Thymus (tissue), 11 donors: ENCODE results near the gene UBP1. TPM values are rescaled to one million over a fixed set of nuclear protein-coding genes. Genes with fewer than 3 reads are reported as not detected.
"Not testable (repeated sequence)": the region's sequence is repeated elsewhere in the genome, so short reads cannot be mapped to it uniquely, and the experiment has no call there.

Experiments
- DNase-seq, 9 donors: peaks; one replicate each; pipeline ENCODE4 v3.0.0-alpha.2; 2013; ENCODE audit warnings: low spot score in 9 of 9, low read depth in 6 of 9, missing footprints in 1 of 9
- H3K27ac ChIP-seq, 2 donors: one replicate each; pipeline ENCODE4 v1.5.1; 2013; ENCODE audit warnings: control low read depth in 1 of 2, low read depth in 1 of 2, low read length in 1 of 2, mild to moderate bottlenecking in 1 of 2, moderate library complexity in 1 of 2
- H3K27me3 ChIP-seq, 2 donors: one replicate each; pipeline ENCODE4 v1.5.1; 2013; ENCODE audit warnings: low read length in 1 of 2; ENCODE audit not compliant: control insufficient read depth in 2 of 2, insufficient read depth in 1 of 2
- H3K36me3 ChIP-seq, 2 donors: one replicate each; pipeline ENCODE4 v1.5.1; 2013; ENCODE audit warnings: low read length in 1 of 2, mild to moderate bottlenecking in 1 of 2, moderate library complexity in 1 of 2; ENCODE audit not compliant: control insufficient read depth in 2 of 2, insufficient read depth in 2 of 2
- H3K4me1 ChIP-seq, 2 donors: one replicate each; pipeline ENCODE4 v1.5.1; 2013; ENCODE audit warnings: low read length in 2 of 2; ENCODE audit not compliant: control insufficient read depth in 2 of 2, insufficient read depth in 2 of 2
- H3K4me3 ChIP-seq, 2 donors: one replicate each; pipeline ENCODE4 v1.5.1; 2013; ENCODE audit warnings: low read length in 2 of 2, control low read depth in 1 of 2, mild to moderate bottlenecking in 1 of 2
- H3K9me3 ChIP-seq, 2 donors: one replicate each; pipeline ENCODE4 v1.5.1; 2013; ENCODE audit warnings: low read length in 1 of 2, mild to moderate bottlenecking in 1 of 2; ENCODE audit not compliant: control insufficient read depth in 2 of 2, insufficient read depth in 1 of 2
- WGBS: extraction: QIAGEN DNeasy Blood & Tissue Kit; methylation state at CpG from one replicate; pipeline ENCODE4 v1.1.7; 2013; 5-methylcytosine and 5-hydroxymethylcytosine counted together
- polyA plus RNA-seq: library from polyadenylated mRNA; stranded (reverse); fragments of 200-250 nt; gene quantifications from one replicate; pipeline ENCODE4 v1.2.3, GENCODE V29; 2013
- total RNA-seq: library from RNA; stranded (reverse); fragments of 120-200 nt; gene quantifications from one replicate; pipeline ENCODE4 v1.2.4, GENCODE V29; 2013
- donor health status: healthy.

UBP1 gene
- total and polyA plus RNA-seq, 2 donors: 38.2 to 72.3 TPM

DNA sequence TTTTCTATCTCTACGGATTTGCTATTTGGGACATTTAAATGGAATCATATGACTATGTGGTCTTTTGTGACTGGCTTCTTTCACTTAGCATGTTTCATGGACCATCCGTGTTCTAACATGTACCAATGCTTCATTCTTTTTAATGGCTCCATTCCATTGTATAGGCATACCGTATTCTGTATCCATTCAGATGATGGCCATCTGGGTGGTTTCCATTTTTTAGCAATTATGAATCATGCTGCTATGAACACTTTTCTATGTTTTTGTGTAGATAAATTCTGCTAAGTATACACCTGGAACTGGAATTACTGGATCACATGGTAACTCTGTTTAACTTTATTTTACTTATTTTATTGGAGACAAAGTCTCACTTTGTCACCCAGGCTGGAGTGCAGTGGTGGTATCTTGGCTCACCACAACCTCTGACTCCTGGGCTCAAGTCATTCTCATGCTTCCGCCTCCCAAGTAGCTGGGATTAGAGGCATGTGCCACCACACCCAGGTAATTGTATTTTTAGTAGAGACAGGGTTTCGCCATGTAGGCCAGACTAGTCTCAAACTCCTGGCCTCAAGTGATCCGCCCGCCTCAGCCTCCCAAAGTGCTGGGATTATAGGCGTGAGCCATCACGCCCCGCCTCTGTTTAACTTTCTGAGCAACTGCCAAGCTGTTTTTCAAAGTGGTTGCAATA is 13.4 kb downstream of the UBP1 start:
- no peak overlapping the region for H3K4me3 ChIP-seq
- no peak for DNase-seq
- H3K4me1 ChIP-seq: no peaks in the 10 kb centered on the region
- H3K27me3 ChIP-seq: no peaks in the 10 kb centered on the region
- no peak overlapping the region for H3K27ac ChIP-seq
- H3K36me3 ChIP-seq: peaks cover 7 to 29% of the 10 kb centered on the region in 2 donors
- WGBS: 96% methylated on average over 10 of the region's 10 CpGs
- H3K9me3 ChIP-seq: no peaks in the 10 kb centered on the region

- H3K4me1 ChIP-seq: no peaks in the 10 kb centered on the region
- no peaks in the 10 kb centered on the region for H3K9me3 ChIP-seq
- no peaks in the 10 kb centered on the region for H3K27me3 ChIP-seq
- DNase-seq: no peak
- peaks cover 13 to 35% of the 10 kb centered on the region in 2 donors for H3K36me3 ChIP-seq
- no peak overlapping the region for H3K4me3 ChIP-seq
- H3K27ac ChIP-seq: no peak overlapping the region
- 95% methylated on average over 1 of the region's 1 CpG for WGBS
Measured at GRCh38 chr3:33426068-33426467, 14.1 kb downstream of the UBP1 start.

- DNase-seq: no peak
- no peaks in the 10 kb centered on the region for H3K27me3 ChIP-seq
- peaks cover 13 to 41% of the 10 kb centered on the region in 2 donors for H3K36me3 ChIP-seq
- H3K4me3 ChIP-seq: no peak overlapping the region
- H3K9me3 ChIP-seq: no peaks in the 10 kb centered on the region
- 94% methylated on average over 2 of the region's 2 CpGs for WGBS
- H3K27ac ChIP-seq: no peak overlapping the region
- no peaks in the 10 kb centered on the region for H3K4me1 ChIP-seq
Measured at GRCh38 chr3:33425453-33425852, 14.8 kb downstream of the UBP1 start.

DNA sequence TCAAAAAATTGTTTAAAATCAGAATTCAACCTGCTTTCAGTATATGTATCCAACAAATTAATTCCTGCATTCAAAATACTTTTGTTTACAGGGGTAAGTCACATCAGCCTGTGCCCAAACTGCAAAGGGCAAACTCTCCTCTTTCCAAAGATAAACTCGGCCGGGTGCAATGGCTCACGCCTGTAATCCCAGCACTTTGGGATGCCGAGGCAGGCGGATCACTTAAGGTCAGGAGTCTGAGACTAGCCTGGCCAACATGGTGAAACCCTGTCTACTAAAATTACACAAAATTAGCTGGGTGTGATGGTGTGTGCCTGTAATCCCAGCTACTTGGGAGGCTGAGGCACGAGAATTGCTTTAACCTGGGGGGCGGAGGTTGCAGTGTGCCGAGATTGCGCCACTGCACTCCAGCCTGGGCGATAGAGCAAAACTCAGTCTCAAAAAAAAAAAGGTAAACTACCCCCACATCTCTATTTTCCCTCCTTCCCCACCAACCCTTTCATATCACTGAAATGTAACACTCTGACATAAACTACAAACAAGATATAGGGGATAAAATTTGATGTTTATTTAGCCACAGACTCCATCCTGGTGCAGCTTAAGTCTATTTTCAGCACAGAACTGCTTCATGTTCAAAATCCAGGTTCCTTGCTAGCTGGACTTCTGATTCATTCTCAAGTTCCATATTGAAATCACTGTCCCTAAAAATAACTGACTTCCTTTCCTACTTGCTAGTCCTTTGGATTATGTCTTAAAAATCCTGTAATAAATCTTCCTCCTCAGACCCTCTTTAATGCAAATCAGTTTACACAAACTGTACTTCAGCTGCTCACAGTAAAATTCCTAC is 15.4 kb downstream of the UBP1 start:
- Histone ChIP-seq H3K9me3 (no peaks in the 10 kb centered on the region), H3K4me3 (no peak overlapping the region), H3K27ac (no peak overlapping the region), H3K36me3 (peaks cover 15 to 42% of the 10 kb centered on the region in 2 donors), H3K4me1 (no peaks in the 10 kb centered on the region), H3K27me3 (no peaks in the 10 kb centered on the region)
- 97% methylated on average over 10 of the region's 10 CpGs for WGBS
- DNase-seq: no peak

GRCh38 chr3:33420966-33421365 is 19.2 kb downstream of the UBP1 start:
- Histone ChIP-seq H3K9me3 (no peaks in the 10 kb centered on the region), H3K27me3 (no peaks in the 10 kb centered on the region), H3K36me3 (peaks cover 18 to 56% of the 10 kb centered on the region in 2 donors), H3K4me1 (no peaks in the 10 kb centered on the region), H3K4me3 (no peak overlapping the region), H3K27ac (no peak overlapping the region)
- WGBS: 98% methylated on average over 2 of the region's 2 CpGs
- no peak for DNase-seq

DNA sequence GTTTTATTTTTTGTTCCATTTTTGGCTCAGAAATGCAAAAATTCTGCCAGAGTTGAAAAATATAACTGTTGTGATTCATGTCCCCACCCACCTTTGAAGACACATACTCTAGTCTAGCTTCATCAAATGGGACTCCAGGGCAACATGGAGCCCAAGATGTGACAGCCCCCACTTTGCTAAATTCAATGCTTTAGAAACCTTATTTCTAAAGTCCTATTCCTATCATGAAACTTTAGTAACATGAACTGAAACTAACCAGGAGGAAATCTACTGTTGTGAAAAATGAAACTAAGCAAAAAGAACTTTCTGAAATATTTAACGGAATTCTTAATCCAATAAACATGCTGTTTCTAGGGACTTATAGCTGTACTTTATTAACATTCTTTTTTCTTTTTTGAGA is 20.3 kb downstream of the UBP1 start:
- no peaks in the 10 kb centered on the region for H3K27me3 ChIP-seq
- H3K4me3 ChIP-seq: no peak overlapping the region
- no peaks in the 10 kb centered on the region for H3K9me3 ChIP-seq
- 98% methylated on average over 1 of the region's 1 CpG for WGBS
- peaks cover 21 to 60% of the 10 kb centered on the region in 2 donors for H3K36me3 ChIP-seq
- no peak for DNase-seq
- no peak overlapping the region for H3K27ac ChIP-seq
- no peaks in the 10 kb centered on the region for H3K4me1 ChIP-seq

- H3K4me3 ChIP-seq: no peak overlapping the region
- peaks cover 23 to 49% of the 10 kb centered on the region in 2 donors for H3K36me3 ChIP-seq
- H3K27ac ChIP-seq: no peak overlapping the region
- H3K4me1 ChIP-seq: no peaks in the 10 kb centered on the region
- H3K9me3 ChIP-seq: no peaks in the 10 kb centered on the region
- 96% methylated on average over 3 of the region's 3 CpGs for WGBS
- no peaks in the 10 kb centered on the region for H3K27me3 ChIP-seq
- no peak for DNase-seq
Measured at GRCh38 chr3:33417066-33417673, 23.0 kb downstream of the UBP1 start.

DNA sequence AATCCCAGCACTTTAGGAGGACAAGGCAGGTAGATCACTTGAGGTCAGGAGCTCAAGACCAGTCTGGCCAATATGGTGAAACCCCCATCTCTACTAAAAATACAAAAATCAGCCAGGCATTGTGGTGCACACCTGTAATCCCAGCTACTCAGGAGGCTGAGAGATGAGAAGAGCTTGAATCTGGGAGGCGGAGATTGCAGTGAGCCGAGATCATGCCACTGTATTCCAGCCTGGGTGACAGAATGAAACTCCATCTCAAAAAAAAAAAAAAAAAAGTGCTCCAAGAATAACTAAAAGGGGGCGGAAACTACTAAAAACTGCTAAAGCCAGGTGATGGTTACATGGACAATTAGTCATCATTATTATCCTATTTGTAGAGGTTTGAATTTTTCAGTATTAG is 29.4 kb downstream of the UBP1 start:
- H3K27ac ChIP-seq: not testable (repeated sequence)

DNA sequence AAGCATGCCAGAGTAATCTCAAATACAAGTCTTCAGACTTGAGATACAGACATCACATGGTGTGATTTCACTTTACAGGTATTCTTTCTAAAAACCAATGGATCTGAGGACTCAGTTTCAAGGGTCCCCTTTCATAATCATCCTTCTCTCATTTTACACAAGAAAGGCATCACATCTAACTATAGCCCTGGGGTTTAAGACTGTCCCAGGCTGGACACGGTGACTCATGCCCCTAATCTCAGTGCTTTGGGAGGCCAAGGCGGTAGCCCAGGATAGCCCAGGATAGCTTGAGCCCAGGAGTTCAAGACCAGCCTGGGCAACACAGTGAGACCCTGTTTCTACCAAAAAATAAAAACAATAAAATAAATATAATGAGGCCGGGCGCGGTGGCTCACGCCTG is 36.4 kb downstream of the UBP1 start:
- WGBS: 98% methylated on average over 6 of the region's 6 CpGs

More for the DNA sequence above, 29.4 kb downstream of the UBP1 start:
- H3K36me3 ChIP-seq: peaks cover 27 to 76% of the 10 kb centered on the region in 2 donors
- H3K27me3 ChIP-seq, H3K4me3 ChIP-seq, H3K4me1 ChIP-seq, DNase-seq, H3K9me3 ChIP-seq: not testable (repeated sequence)
- WGBS: 98% methylated on average over 3 of the region's 3 CpGs

More for the DNA sequence above, 36.4 kb downstream of the UBP1 start:
- no peak for DNase-seq
- no peak overlapping the region for H3K27ac ChIP-seq
- no peaks in the 10 kb centered on the region for H3K27me3 ChIP-seq
- H3K9me3 ChIP-seq: no peaks in the 10 kb centered on the region
- peaks cover 33 to 85% of the 10 kb centered on the region in 2 donors for H3K36me3 ChIP-seq
- no peak overlapping the region for H3K4me3 ChIP-seq
- no peaks in the 10 kb centered on the region for H3K4me1 ChIP-seq
